ENCODE data around the gene GPX6.

GPX6 gene

GRCh38 chr6:28488916-28489365 is 26.7 kb downstream of the GPX6 start:
- no peak overlapping the region for H2AFZ ChIP-seq (ENCODE audit: low read depth, low read length, severe bottlenecking)

GRCh38 chr6:28486988-28487742 is 28.4 kb downstream of the GPX6 start:
- H3K79me2 ChIP-seq (ENCODE audit: insufficient read depth, low read length) = no peaks in the 10 kb centered on the region
- no peaks in the 10 kb centered on the region for H4K20me1 ChIP-seq (ENCODE audit: low read depth, low read length)
- TF ChIP-seq, protein P1, sequence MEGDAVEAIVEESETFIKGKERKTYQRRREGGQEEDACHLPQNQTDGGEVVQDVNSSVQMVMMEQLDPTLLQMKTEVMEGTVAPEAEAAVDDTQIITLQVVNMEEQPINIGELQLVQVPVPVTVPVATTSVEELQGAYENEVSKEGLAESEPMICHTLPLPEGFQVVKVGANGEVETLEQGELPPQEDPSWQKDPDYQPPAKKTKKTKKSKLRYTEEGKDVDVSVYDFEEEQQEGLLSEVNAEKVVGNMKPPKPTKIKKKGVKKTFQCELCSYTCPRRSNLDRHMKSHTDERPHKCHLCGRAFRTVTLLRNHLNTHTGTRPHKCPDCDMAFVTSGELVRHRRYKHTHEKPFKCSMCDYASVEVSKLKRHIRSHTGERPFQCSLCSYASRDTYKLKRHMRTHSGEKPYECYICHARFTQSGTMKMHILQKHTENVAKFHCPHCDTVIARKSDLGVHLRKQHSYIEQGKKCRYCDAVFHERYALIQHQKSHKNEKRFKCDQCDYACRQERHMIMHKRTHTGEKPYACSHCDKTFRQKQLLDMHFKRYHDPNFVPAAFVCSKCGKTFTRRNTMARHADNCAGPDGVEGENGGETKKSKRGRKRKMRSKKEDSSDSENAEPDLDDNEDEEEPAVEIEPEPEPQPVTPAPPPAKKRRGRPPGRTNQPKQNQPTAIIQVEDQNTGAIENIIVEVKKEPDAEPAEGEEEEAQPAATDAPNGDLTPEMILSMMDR (IDR thresholded peaks at IDR 0.05; ENCODE audit: insufficient read depth, low read length, poor library complexity, severe bottlenecking) = no peak
- TF ChIP-seq EZH2phosphoT487 (conservative IDR thresholded peaks at IDR 0.05; ENCODE audit: low read length) = no peak
- H3K9me3 ChIP-seq (ENCODE audit: insufficient read depth, low read length) = no peaks in the 10 kb centered on the region
- H3F3A ChIP-seq (ENCODE audit: insufficient read depth) = no peaks in the 10 kb centered on the region
- no peak overlapping the region for H3K9ac ChIP-seq (ENCODE audit: low read length)
- no peaks in the 10 kb centered on the region for H3K9me2 ChIP-seq (replicated peaks; ENCODE audit: insufficient read depth, low read length)
- H3K36me3 ChIP-seq (ENCODE audit: low read length) = no peaks in the 10 kb centered on the region
- no peak overlapping the region for H3K4me2 ChIP-seq (ENCODE audit: low read depth, low read length, poor library complexity, severe bottlenecking)
- H2AFZ ChIP-seq (ENCODE audit: low read depth, low read length, severe bottlenecking) = no peak overlapping the region
- H3K4me3 ChIP-seq (ENCODE audit: insufficient read depth, low read length, poor library complexity, severe bottlenecking) = no peak overlapping the region
- no peak overlapping the region for H3K27ac ChIP-seq (ENCODE audit: low read depth, low read length)
- no peaks in the 10 kb centered on the region for H3K27me3 ChIP-seq (ENCODE audit: low read length)

More at GRCh38 chr6:28488916-28489365, 26.7 kb downstream of the GPX6 start:
- no peaks in the 10 kb centered on the region for H3K79me2 ChIP-seq (ENCODE audit: insufficient read depth, low read length)
- no peaks in the 10 kb centered on the region for H4K20me1 ChIP-seq (ENCODE audit: low read depth, low read length)
- H3K9me3 ChIP-seq (ENCODE audit: insufficient read depth, low read length) = no peaks in the 10 kb centered on the region
- no peaks in the 10 kb centered on the region for H3K27me3 ChIP-seq (ENCODE audit: low read length)
- H3K9me2 ChIP-seq (replicated peaks; ENCODE audit: insufficient read depth, low read length) = no peaks in the 10 kb centered on the region
- H3K27ac ChIP-seq (ENCODE audit: low read depth, low read length) = no peak overlapping the region
- H3K9ac ChIP-seq (ENCODE audit: low read length) = no peak overlapping the region
- no peak overlapping the region for H3K4me3 ChIP-seq (ENCODE audit: insufficient read depth, low read length, poor library complexity, severe bottlenecking)
- H3K4me2 ChIP-seq (ENCODE audit: low read depth, low read length, poor library complexity, severe bottlenecking) = no peak overlapping the region
- H3F3A ChIP-seq (ENCODE audit: insufficient read depth) = no peaks in the 10 kb centered on the region
- no peaks in the 10 kb centered on the region for H3K36me3 ChIP-seq (ENCODE audit: low read length)
- TF ChIP-seq, protein P1 (IDR thresholded peaks at IDR 0.05; ENCODE audit: insufficient read depth, low read length, poor library complexity, severe bottlenecking) = no peak
- TF ChIP-seq EZH2phosphoT487 (conservative IDR thresholded peaks at IDR 0.05; ENCODE audit: low read length) = no peak

DNA sequence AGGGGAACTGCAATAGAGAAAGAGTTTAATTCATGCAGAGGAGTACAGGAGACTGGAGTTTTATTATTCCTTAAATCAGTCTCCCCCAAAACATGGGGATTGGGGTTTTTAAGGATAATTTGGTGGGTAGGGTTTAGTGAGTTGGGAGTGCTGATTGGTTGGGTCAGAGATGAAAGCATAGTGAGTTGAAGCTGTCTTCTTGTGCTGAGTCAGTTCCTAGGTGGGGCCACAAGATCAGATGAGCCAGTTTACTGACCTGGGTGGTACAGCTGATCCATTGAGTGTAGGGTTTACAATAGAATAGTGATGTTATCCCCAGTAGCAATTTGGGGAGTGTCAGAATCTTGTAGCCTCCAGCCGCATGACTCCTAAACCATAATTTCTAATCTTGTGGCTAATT is 29.1 kb downstream of the GPX6 start:
- Histone ChIP-seq H3K9ac (ENCODE audit: low read length) (no peak overlapping the region), H3K4me3 (ENCODE audit: insufficient read depth, low read length, poor library complexity, severe bottlenecking) (no peak overlapping the region), H3K79me2 (ENCODE audit: insufficient read depth, low read length) (no peaks in the 10 kb centered on the region), H4K20me1 (ENCODE audit: low read depth, low read length) (no peaks in the 10 kb centered on the region), H3K27me3 (ENCODE audit: low read length) (no peaks in the 10 kb centered on the region), H2AFZ (ENCODE audit: low read depth, low read length, severe bottlenecking) (no peak overlapping the region), H3K4me2 (ENCODE audit: low read depth, low read length, poor library complexity, severe bottlenecking) (no peak overlapping the region), H3K27ac (ENCODE audit: low read depth, low read length) (no peak overlapping the region), H3K9me3 (ENCODE audit: insufficient read depth, low read length) (no peaks in the 10 kb centered on the region), H3F3A (ENCODE audit: insufficient read depth) (no peaks in the 10 kb centered on the region), H3K9me2 (replicated peaks; ENCODE audit: insufficient read depth, low read length) (no peaks in the 10 kb centered on the region), H3K36me3 (ENCODE audit: low read length) (no peaks in the 10 kb centered on the region)
- no peak for TF ChIP-seq EZH2phosphoT487 (conservative IDR thresholded peaks at IDR 0.05; ENCODE audit: low read length)
- TF ChIP-seq, protein P1 (IDR thresholded peaks at IDR 0.05; ENCODE audit: insufficient read depth, low read length, poor library complexity, severe bottlenecking) = no peak
